ENCODE measurements around the gene LHFPL2. TPM values are rescaled to one million over a fixed set of nuclear protein-coding genes. Genes with fewer than 3 reads are reported as not detected.

The LHFPL2 gene
- total RNA-seq, 2 donors from 2014 or later: 46.5 to 59.1 TPM

DNA sequence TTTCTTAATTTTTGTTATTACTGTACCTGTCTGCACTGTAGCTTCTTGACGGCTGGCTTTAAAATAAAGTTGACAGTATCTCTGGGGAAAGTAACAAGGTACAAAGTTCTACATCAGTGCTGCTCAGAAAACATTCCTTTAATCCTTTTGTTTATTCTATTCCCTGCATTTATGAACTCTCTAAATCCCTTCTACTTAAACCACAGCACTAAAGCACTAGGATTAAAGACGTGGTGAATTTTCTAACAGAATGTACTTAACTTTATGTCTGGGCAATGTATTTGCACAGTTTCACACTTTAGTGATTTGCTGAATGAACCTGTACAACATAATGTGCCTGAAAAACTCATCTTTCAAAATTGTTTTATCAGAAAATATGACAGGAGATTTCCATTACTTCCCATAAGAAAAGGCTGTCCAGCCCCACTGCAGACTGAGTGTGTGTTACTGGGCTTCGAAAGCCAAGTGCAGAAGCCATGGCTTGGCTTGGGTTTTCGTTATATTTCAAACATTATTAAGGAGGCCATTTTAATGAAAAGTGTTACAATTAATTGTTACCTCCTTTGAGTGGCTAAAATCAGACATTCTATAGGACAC lies 43.8 kb downstream of the LHFPL2 start:
- intact Hi-C loops (cut with DNase I, micrococcal nuclease): no loop called here
- ATAC-seq (peak; percentile 69), DNase-seq (no peak)

DNA sequence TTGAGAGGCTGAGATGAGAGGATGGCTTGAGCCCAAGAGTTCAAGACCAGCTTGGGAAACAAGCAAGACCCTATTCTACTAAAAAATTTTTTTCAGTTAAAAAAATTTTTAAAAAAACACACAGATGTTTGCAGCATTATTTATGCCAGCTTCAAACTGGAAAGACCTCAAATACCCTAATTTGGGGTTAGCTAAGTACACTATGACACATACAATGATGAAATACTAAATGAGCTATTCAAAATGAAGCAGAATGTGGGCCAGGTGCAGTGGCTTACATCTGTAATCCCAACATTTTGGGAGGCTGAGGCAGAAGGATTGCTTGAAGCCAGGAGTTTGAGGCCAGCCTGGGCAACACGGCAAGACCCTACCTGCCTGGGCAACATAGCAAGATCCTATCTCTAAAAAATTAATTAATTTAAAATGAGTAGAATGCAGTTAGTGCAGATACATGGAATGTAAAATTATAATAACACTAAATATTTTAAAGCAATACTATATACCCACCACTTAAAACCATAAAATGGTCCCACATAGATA lies 44.9 kb downstream of the LHFPL2 start:
- ATAC-seq: no peak
- no peak for DNase-seq
- intact Hi-C loops (cut with DNase I, micrococcal nuclease): no loop called here

DNA sequence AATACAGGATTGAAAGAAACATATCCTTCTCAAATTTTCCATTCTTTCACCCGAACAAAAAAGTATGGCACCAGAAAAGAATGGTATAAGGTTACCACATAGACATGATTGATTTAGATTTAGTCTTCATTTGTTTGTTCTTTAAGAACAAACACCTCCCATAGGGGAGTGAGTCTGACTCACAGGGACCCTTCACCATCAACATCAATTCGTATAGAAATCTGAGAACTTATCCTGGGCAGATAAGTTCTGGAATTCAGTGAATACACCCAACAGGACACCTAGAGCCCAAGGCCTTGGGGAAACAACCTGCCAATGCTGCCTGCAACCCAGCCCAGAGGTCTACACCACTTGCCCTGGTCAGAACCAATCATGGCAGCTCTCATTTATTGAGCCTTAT lies 46.2 kb downstream of the LHFPL2 start:
- no peak for DNase-seq
- intact Hi-C loops (cut with DNase I, micrococcal nuclease): no loop called here

DNA sequence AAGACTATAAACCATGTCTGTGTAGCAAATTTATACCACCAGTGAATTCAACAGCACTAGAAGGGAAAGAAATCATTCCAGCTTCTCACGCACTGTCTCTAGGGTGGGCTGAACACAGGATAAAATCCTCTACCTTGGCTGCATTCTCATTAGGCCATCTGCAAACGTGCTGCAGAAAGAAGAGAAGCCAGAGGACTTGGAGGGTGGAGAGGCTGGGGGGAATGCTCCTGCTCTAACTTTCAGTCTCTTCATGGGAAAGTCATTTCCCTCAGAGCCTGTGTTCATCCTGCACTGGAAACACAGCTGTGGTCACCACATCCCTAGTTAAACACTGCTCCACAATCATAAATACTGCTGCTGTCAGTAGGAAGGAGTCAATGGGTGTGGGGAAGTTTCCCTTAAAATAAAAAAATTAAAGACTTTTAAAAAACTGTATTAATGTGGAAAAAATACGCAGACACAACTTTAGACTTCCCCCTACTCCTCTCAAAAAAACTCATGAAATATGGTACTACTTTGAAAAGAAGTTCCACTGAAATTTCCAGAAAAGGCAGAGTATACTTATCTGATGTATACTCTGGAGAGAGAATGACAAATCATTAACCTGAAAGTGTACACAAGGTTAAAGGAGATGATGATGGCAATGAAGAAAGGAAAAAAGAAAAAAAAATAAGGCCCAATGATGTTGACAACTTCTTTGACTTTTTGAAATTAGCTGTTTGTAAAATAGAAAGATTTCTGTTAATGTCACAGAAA lies 46.8 kb downstream of the LHFPL2 start:
- DNase-seq (no peak), ATAC-seq (peak; percentile 80)
- intact Hi-C loops (cut with DNase I, micrococcal nuclease): no loop called here

More for the DNA sequence above, 46.2 kb downstream of the LHFPL2 start:
- no peak for ATAC-seq

DNA sequence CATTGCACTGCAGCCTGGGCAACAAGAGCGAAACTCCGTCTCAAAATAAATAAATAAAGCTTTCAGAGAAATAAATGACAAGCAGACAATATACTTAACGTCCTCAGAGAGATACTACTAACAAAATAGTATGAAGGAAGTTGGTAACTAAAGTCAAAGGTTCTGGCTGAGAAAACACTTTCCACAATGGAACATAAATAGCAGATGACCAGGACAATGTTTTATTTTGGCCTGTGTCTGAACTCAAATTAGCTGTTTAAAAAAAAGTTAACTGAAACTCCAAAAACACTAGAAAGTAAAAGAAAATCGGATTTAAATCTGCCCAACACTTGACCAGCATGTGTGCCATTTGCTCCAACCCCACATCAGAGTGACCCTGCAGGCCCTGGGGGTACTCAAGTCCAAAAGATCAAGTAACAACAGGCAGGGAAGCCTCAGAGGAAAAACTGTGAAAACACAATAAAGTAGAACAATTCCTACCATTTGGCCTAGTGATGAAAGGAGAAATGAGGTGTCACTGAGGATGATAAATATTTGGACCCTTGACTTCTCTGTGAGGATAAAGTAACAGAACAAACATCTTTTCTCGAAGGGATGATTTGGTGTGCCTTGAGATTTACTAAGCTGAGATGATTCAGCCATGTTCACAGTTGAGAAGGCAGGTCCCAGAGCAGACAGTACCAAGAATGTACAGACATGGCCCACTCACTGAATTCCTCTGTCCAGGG lies 47.7 kb downstream of the LHFPL2 start:
- DNase-seq (no peak), ATAC-seq (no peak)
- intact Hi-C loops (cut with DNase I, micrococcal nuclease): no loop called here

DNA sequence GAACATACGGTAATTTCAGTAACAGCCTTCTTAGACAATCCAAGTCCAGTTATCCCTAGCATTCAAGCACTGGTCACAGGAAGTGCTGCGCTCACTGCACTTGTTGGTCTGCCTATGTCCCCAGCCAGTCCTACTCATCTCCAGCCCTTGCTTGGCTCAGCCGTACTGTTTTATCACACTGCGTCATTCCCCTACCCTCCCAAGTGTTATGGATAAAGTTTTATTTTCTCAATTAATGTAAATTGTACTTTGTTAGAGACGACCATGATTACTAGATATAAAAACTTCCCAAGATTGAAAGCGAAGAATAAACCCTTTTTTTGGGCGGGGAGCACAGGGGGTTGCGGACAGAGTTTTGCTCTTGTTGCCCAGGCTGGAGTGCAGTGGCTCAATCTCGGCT lies 49.6 kb downstream of the LHFPL2 start:
- intact Hi-C loops (cut with DNase I, micrococcal nuclease): no loop called here
- no peak for ATAC-seq
- DNase-seq: no peak

DNA sequence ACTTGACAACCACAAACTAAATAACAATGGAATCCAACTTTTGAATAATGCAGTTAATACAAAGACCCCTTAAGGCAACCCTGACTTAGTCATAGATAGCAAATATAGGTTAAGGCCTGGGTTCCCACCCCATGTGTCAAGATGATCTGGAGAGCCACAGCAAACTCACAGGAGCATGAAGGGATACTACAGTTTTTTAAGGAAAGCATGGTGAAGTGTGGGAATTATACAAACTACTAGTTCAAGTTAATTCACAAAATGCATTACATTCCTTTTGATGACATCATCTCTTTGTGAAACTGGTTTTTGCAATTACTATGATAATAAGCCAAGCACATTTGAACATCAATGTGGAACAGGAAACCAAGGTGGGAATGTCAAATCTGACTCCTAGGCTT lies 50.6 kb downstream of the LHFPL2 start:
- intact Hi-C loops (cut with DNase I, micrococcal nuclease): no loop called here
- no peak for ATAC-seq
- DNase-seq: no peak

DNA sequence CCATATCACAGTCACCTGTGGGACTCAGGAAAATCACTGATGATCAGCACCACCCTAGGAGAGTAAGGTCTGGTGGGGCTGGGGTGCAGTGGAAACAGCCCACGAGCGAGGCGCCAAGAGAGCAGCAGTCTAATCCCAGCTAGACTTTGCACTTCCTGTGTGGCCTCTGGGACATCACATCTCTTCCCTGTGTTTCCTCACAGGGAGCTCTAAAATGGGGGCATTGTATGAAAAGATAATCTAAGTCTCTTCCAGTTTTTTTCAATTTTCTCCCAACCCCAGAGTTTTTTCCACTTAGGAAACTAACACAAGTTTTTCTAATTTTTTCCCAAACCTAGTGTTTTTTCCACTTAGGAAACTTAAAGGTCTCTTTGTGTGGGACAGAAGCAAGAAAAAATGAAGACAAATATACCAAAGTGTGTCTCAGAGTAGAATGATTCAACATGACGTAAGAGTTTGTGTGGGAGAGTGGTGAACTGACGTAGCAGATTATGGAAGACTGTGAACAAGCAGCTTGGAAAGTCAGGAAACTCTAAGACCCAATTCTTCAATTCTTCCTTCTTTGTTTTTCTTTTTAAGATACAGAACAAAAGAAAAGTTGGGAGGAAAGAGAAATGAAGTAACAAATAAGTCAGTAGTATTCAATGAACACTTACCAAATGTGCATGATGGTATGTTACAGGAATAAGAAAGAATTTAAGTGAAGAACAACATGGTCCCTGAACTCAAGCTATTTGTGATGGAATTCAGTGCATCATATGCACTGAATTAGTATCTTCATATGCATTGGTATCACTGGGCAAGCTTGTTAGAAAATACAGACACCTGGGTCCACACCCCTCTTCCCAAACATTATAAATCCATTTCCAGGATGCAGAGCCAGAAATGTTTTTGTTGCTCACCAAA lies 51.3 kb downstream of the LHFPL2 start:
- ATAC-seq (peak; percentile 39), DNase-seq (no peak)
- intact Hi-C loops (cut with DNase I, micrococcal nuclease): no loop called here

DNA sequence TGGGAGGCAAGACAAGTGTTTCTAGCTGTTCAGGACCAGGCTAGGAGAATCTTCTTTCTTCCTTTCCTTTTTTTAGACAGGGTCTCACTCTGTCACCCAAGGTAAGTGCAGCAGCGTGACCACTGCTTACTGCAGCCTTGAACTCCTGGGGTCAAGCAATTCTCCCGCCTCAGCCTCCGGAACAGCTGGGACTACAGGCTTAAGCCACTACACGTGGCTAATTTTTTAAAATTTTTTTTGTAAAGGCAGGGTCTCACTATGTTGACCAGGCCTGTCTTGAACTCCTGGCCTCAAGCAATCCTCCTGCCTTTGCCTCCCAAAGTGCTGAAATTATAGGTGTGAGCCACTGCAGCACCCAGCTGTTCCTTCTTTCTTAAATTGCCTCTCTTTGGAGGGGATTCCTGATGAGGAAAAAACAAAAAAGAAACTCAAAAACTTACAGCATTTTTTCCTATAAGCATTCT lies 53.1 kb downstream of the LHFPL2 start:
- DNase-seq (no peak), ATAC-seq (no peak)
- intact Hi-C loops (cut with DNase I, micrococcal nuclease): no loop called here

DNA sequence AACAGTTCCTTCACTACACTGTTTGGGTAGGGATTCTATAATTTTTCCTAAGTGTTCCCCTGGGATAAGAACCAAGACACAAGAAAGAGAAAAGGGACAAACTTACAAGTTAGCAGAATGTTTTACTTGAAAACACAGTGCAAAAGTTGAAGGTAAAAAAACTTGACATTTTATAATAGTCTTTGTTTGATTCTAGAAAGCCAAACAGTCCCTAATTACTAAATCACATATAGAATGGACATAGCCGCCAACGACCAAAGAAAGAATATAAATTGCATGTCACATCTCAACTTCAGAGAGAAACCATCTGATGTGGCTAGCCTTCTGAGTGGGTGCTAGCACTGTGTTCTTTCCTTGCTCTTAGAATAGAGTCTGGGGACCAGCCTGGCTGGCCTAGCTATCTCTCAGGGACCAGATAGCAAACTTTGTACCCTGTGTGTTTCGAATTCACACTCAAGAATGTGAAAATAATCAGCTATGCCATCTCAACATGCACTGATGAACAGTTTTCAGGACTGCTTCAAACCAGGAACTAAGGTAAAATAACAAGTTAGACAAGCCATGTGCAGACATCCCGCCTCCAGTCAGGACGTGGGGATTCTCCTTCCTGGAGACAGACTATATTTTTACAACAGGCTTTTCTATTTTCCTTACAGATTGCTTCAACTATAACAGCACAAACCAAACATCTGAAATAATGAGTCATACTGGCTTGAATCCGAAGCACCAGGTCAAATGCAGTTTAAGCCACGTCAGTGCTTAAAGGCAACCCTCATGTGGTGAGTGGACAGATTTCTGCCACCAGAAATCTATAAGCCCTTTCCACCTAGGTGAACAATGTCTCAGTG lies 53.7 kb downstream of the LHFPL2 start:
- intact Hi-C loops (cut with DNase I, micrococcal nuclease): no loop called here
- DNase-seq (peak; percentile 32 to 47), ATAC-seq (peak; percentile 87)

DNA sequence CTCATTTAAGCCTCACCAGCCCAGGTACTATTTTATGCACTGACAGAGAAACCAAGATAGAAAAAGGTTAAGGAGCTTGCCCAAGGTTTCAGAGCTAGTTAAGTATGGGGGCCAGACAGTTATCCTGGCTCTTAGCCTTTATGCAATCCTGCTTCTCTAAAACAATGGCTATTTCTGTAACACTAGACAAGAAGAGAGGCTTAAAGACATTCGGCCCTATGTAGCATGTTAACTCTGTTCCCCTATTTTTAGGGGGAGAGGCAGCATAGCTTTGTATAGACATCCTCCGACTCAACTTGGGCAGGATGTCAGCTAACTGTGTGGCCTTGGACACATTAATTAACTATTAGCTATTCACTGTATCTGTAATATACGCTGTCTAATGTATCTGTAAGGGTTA lies 54.6 kb downstream of the LHFPL2 start:
- intact Hi-C loops (cut with DNase I, micrococcal nuclease): no loop called here
- ATAC-seq (no peak), DNase-seq (no peak)

DNA sequence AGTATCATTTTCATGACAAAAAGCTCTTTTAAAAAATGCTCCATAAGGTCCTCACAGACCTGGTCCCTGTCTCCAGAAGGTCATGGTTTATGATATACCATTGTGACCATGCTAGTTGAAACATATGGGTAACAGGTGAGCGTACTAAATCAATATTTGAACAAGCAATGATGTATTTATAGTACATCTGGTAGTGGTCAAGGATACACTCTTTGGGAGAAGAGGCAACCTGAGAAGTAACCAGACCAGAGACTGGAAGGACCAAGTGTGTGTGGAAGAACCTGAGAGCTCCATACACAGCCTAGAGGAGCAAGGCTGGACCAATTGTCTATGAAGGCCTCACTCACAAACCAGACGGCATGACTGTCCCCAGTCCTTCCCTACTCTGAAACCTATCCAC lies 55.1 kb downstream of the LHFPL2 start:
- DNase-seq: no peak
- intact Hi-C loops (cut with DNase I, micrococcal nuclease): no loop called here
- peak; percentile 22 for ATAC-seq

DNA sequence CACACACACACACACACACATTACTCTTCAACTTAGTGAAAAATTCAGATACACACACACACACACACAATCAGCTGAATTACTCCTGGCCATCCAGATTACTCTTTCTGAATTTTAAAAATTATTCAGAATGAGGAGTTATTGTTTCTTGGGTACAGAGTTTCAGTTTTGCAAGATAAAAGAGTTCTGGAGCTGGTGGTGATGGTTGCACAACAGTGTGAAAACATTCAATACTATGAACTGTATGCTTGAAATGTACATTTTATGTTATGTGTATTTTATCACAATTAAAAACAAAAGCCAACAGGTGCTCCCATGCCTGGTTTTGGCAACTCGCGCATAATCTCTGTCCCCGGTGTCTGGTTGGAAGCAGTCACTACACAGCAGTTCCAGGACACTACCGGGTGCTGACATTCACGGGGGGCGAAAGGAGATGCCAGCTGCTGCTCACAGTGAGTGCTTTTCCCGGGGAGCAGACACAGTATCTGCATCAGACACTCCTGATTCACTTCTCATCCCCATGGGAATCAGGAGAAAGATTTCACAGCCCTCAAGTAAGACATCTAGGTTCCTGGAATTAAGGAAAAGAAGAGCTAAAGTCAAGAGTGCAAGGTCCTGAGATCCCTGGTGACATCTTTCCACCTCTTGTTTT lies 55.7 kb downstream of the LHFPL2 start:
- DNase-seq: no peak
- intact Hi-C loops (cut with DNase I, micrococcal nuclease): no loop called here
- no peak for ATAC-seq

DNA sequence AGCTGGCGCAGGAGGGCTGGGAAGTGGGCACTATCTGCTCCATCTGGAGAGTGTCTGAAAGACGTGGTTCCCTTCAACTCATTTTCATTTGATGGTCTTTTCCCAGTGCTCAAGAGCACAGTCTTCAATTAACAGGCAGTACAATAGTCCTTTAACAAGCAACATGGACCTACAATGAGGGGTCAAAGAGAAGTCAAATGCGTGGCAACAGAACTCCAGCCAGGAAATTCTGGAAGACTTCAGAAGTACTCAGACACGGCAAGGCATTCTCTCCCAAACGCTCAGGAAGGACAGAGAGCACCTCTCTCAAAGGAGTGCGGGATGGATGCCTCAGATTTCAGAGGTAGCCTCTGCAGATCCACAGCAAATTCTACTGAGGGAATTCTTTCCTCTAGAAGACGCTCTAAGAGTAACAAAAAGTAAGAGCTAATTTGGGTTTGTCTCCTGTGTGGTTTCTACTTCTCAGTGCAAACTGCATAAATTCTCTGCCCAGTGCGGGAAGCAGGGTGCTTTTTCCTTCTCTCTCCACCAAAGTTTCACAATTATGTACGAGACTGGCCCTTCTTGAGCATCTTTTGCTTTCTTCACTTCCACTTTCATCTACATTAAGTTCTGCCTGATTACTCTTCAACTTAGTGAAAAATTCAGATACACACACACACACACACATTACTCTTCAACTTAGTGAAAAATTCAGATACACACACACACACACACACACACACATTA lies 56.4 kb downstream of the LHFPL2 start:
- intact Hi-C loops (cut with DNase I, micrococcal nuclease): no loop called here
- ATAC-seq (no peak), DNase-seq (no peak)

DNA sequence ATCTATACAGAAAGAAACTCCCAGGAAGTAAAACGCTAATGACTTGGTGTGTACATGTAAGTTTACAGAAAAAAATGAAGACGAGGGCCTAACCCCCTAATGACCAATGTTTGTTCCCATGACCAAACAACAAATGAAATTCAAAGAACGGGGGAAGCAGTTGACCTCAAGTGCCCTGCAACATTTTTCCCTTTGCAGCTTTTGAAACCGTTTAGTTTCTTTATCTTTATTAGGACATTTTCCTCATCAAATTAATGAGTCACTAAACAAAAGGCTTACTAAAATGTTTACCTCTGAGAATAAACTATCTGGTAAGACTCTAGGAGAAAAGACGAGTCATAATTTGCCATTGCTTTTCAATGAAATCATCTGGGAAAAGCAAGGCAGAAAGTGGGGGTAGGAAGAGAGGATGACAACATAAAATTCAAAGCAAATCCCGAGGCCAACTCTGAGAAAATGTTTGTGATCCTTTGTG lies 57.4 kb downstream of the LHFPL2 start:
- ATAC-seq (no peak), DNase-seq (no peak)
- intact Hi-C loops (cut with DNase I, micrococcal nuclease): no loop called here

DNA sequence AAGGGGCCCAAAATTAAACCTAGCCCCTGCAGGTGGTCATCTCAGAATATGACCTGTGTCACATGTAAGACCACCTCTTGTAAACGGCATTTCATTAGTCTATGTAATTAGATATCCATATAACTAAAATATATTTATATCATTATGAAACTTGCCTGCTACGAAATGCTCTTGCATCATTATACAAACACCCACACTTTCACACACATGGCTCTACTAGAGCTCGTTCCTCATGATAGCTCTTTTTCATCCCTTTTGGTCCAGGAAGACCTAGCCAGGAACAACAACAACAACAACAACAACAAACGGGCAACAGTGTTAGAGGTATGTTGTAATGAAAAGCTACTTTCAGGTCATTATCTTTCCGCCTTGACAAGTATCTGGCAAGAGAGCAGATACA lies 58.6 kb downstream of the LHFPL2 start:
- no peak for ATAC-seq
- no peak for DNase-seq
- intact Hi-C loops (cut with DNase I, micrococcal nuclease): no loop called here

DNA sequence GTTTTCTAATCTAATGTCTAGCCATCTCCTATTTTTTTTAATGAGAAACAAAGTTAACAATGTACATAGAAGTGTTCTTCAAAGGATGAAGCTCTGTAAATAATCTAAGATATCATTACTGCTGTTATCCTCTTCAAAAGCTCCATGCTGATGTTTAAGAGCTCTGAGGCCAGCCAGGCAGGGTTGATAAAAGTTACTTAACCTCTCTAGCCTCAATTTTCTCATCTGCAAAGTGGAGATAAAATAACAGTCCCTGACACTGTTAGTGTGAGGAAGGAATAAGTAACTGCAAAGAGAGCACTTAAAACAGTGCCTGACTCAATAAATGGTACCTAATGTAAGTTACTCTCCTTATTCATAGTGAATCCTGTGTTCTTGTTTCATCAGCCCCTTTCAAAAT lies 60.1 kb downstream of the LHFPL2 start:
- intact Hi-C loops (cut with DNase I, micrococcal nuclease): no loop called here
- no peak for DNase-seq
- no peak for ATAC-seq
